Vagina (tissue), 2 donors: ENCODE measurements around the gene CDC25A.

ENCODE experiments used
- POLR2A ChIP-seq, 2 donors: fragments of 450-650 bp; IDR thresholded peaks; one replicate each; pipeline ENCODE4 v1.6.1; 2017; ENCODE audit warnings: antibody characterized with exemption in 2 of 2, mild to moderate bottlenecking in 2 of 2, moderate library complexity in 2 of 2
- POLR2AphosphoS5 ChIP-seq, 2 donors: sonication (generic); formaldehyde crosslinking; IDR thresholded peaks; one replicate each; pipeline ENCODE4 v1.9.0; 2017; ENCODE audit warnings: antibody characterized with exemption in 2 of 2, mild to moderate bottlenecking in 2 of 2, low read depth in 1 of 2; ENCODE audit not compliant: insufficient read depth in 1 of 2
- TF ChIP-seq, protein P1 (sequence below), 3 experiments: fragments of 450-650 bp in 2 of 3; fragments of 200-600 bp in 1 of 3; sonication (generic) in 1 of 3; IDR thresholded peaks; one replicate each; pipeline ENCODE4 v1.5.1; 2017 to 2019; ENCODE audit warnings: antibody characterized with exemption in 3 of 3, mild to moderate bottlenecking in 2 of 3, moderate library complexity in 2 of 3

DNA sequence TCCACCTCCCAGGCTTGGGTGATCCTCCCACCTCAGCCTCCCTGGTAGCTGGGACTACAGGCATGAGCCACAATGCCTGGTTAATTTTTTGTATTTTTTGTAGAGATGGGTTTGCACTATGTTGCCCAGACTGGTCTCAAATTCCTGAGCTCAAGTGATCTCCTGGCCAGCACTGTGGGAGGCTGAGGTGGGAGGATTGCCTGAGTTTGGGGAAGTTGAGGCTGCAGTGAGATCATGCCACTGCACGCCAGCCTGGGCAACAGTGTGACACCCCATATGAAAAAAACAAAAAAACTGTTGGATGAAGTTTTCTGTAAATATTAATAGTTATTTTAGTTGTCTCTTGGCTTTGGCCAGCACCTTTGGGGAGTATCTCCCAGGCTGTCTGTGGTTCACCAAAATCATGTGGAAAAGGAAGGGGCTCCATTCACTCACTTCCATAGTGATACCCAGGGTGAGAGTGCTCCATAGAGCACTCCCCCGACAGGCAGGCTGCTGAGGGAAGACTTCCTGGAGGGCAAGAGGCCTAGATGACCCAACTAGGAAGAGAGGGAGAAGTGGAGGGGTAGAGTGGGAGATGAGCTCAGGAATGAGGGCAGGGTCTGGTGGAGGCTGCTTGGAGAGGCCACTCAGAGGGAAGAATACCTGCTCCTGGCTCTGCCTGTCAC lies 47.1 kb downstream of the CDC25A start:
- TF ChIP-seq, protein P1, sequence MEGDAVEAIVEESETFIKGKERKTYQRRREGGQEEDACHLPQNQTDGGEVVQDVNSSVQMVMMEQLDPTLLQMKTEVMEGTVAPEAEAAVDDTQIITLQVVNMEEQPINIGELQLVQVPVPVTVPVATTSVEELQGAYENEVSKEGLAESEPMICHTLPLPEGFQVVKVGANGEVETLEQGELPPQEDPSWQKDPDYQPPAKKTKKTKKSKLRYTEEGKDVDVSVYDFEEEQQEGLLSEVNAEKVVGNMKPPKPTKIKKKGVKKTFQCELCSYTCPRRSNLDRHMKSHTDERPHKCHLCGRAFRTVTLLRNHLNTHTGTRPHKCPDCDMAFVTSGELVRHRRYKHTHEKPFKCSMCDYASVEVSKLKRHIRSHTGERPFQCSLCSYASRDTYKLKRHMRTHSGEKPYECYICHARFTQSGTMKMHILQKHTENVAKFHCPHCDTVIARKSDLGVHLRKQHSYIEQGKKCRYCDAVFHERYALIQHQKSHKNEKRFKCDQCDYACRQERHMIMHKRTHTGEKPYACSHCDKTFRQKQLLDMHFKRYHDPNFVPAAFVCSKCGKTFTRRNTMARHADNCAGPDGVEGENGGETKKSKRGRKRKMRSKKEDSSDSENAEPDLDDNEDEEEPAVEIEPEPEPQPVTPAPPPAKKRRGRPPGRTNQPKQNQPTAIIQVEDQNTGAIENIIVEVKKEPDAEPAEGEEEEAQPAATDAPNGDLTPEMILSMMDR (IDR thresholded peaks at IDR 0.05): no peak
- TF ChIP-seq POLR2A (IDR thresholded peaks at IDR 0.05): no peak
- TF ChIP-seq POLR2AphosphoS5 (IDR thresholded peaks at IDR 0.05; ENCODE audit: insufficient read depth in 1 of 2, low read depth in 1 of 2): no peak
